Activated naive CD8-positive, alpha-beta T cell treated with anti-CD3 and anti-CD28 coated beads, Interleukin-2, amount 50 U/mL, for 24 hours (primary cell): ENCODE results near the gene TUT7.
"Not testable (repeated sequence)": the region's sequence is repeated elsewhere in the genome, so short reads cannot be mapped to it uniquely, and the experiment has no call there.

ENCODE experiments used
- ATAC-seq: fragments of 150-1000 bp; cut with Tn5 transposase; one replicate; pipeline ENCODE4 v1.10.0; 2021
- DNase-seq: peaks from one replicate; pipeline ENCODE4 v3.0.0; 2021
- H3K27ac Mint-ChIP-seq: one replicate; pipeline ENCODE4 v1.8.0; 2021; ENCODE audit warnings: mild to moderate bottlenecking, mixed read lengths
- H3K27me3 Mint-ChIP-seq: one replicate; pipeline ENCODE4 v1.8.0; 2021; ENCODE audit warnings: mixed read lengths
- H3K36me3 Mint-ChIP-seq: one replicate; pipeline ENCODE4 v1.8.0; 2021; ENCODE audit warnings: low read depth, mixed read lengths
- H3K4me1 Mint-ChIP-seq: one replicate; pipeline ENCODE4 v1.8.0; 2021; ENCODE audit warnings: mixed read lengths
- H3K4me3 Mint-ChIP-seq: one replicate; pipeline ENCODE4 v1.8.0; 2021; ENCODE audit warnings: mild to moderate bottlenecking, moderate library complexity, mixed read lengths
- H3K9me3 Mint-ChIP-seq: one replicate; pipeline ENCODE4 v1.8.0; 2021; ENCODE audit warnings: mixed read lengths

Gene TUT7

GRCh38 chr9:86304236-86304730, 49.9 kb downstream of the TUT7 start:
- peak overlapping the region; percentile 83 for H3K27ac Mint-ChIP-seq
- H3K9me3 Mint-ChIP-seq = no peaks in the 10 kb centered on the region
- H3K4me3 Mint-ChIP-seq = no peak overlapping the region
- peaks cover 64% of the 10 kb centered on the region for H3K36me3 Mint-ChIP-seq
- H3K27me3 Mint-ChIP-seq = no peaks in the 10 kb centered on the region
- H3K4me1 Mint-ChIP-seq = peaks cover 17% of the 10 kb centered on the region
- ATAC-seq = no peak
- no peak for DNase-seq

- Mint-ChIP-seq H3K9me3 (no peaks in the 10 kb centered on the region), H3K4me1 (peaks cover 17% of the 10 kb centered on the region), H3K27ac (peak overlapping the region; percentile 83), H3K27me3 (no peaks in the 10 kb centered on the region), H3K36me3 (peaks cover 70% of the 10 kb centered on the region), H3K4me3 (peak overlapping the region; percentile 37)
- ATAC-seq (peak; percentile 96), DNase-seq (peak; percentile 12)
These were observed 50.8 kb downstream of the TUT7 start for GRCh38 chr9:86303316-86303975.

GRCh38 chr9:86301686-86302085, 52.5 kb downstream of the TUT7 start:
- H3K4me3 Mint-ChIP-seq = no peak overlapping the region
- no peaks in the 10 kb centered on the region for H3K27me3 Mint-ChIP-seq
- H3K27ac Mint-ChIP-seq = no peak overlapping the region
- DNase-seq (no peak), ATAC-seq (no peak)
- H3K4me1 Mint-ChIP-seq = peaks cover 17% of the 10 kb centered on the region
- H3K9me3 Mint-ChIP-seq = no peaks in the 10 kb centered on the region
- peaks cover 68% of the 10 kb centered on the region for H3K36me3 Mint-ChIP-seq

GRCh38 chr9:86300701-86301100, 53.5 kb downstream of the TUT7 start:
- Mint-ChIP-seq H3K36me3 (peaks cover 63% of the 10 kb centered on the region), H3K4me1 (peaks cover 17% of the 10 kb centered on the region), H3K9me3 (no peaks in the 10 kb centered on the region), H3K27ac (no peak overlapping the region), H3K4me3 (no peak overlapping the region), H3K27me3 (no peaks in the 10 kb centered on the region)
- no peak for DNase-seq
- no peak for ATAC-seq

GRCh38 chr9:86298873-86299272, 55.3 kb downstream of the TUT7 start:
- Mint-ChIP-seq H3K9me3 (no peaks in the 10 kb centered on the region), H3K27me3 (no peaks in the 10 kb centered on the region), H3K36me3 (peaks cover 54% of the 10 kb centered on the region), H3K4me3 (no peak overlapping the region), H3K4me1 (peaks cover 9% of the 10 kb centered on the region), H3K27ac (no peak overlapping the region)
- DNase-seq = no peak
- no peak for ATAC-seq

GRCh38 chr9:86290341-86290740, 63.9 kb downstream of the TUT7 start:
- H3K9me3 Mint-ChIP-seq, H3K4me3 Mint-ChIP-seq, H3K27ac Mint-ChIP-seq, H3K27me3 Mint-ChIP-seq, ATAC-seq, DNase-seq, H3K4me1 Mint-ChIP-seq: not testable (repeated sequence)
- H3K36me3 Mint-ChIP-seq = peaks cover 10% of the 10 kb centered on the region

- Mint-ChIP-seq H3K27me3 (no peaks in the 10 kb centered on the region), H3K27ac (no peak overlapping the region), H3K36me3 (peaks cover 7% of the 10 kb centered on the region), H3K4me1 (peaks cover 14% of the 10 kb centered on the region), H3K4me3 (no peak overlapping the region), H3K9me3 (no peaks in the 10 kb centered on the region)
- DNase-seq (no peak), ATAC-seq (no peak)
These were observed 65.6 kb downstream of the TUT7 start for GRCh38 chr9:86288499-86289198.

- DNase-seq (no peak), ATAC-seq (no peak)
- Mint-ChIP-seq H3K36me3 (peaks cover 8% of the 10 kb centered on the region), H3K27me3 (no peaks in the 10 kb centered on the region), H3K4me1 (peaks cover 24% of the 10 kb centered on the region), H3K4me3 (no peak overlapping the region), H3K27ac (no peak overlapping the region), H3K9me3 (no peaks in the 10 kb centered on the region)
These were observed 67.2 kb downstream of the TUT7 start for GRCh38 chr9:86287013-86287412.

- DNase-seq (no peak), ATAC-seq (no peak)
- no peak overlapping the region for H3K4me3 Mint-ChIP-seq
- no peaks in the 10 kb centered on the region for H3K27me3 Mint-ChIP-seq
- no peak overlapping the region for H3K27ac Mint-ChIP-seq
- H3K36me3 Mint-ChIP-seq = peaks cover 11% of the 10 kb centered on the region
- no peaks in the 10 kb centered on the region for H3K9me3 Mint-ChIP-seq
- H3K4me1 Mint-ChIP-seq = peaks cover 27% of the 10 kb centered on the region
These were observed 67.9 kb downstream of the TUT7 start for GRCh38 chr9:86286278-86286677.

GRCh38 chr9:86285261-86285660, 68.9 kb downstream of the TUT7 start:
- H3K27me3 Mint-ChIP-seq = no peaks in the 10 kb centered on the region
- H3K27ac Mint-ChIP-seq = peak overlapping the region; percentile 18

GRCh38 chr9:86282979-86283535, 71.2 kb downstream of the TUT7 start:
- peak; percentile 60 for ATAC-seq
- Mint-ChIP-seq H3K27ac (peak overlapping the region; percentile 95), H3K4me1 (peaks cover 51% of the 10 kb centered on the region), H3K4me3 (peak overlapping the region; percentile 89), H3K9me3 (no peaks in the 10 kb centered on the region), H3K27me3 (no peaks in the 10 kb centered on the region), H3K36me3 (peaks cover 19% of the 10 kb centered on the region)
- no peak for DNase-seq

More at GRCh38 chr9:86285261-86285660, 68.9 kb downstream of the TUT7 start:
- Mint-ChIP-seq H3K9me3 (no peaks in the 10 kb centered on the region), H3K36me3 (peaks cover 17% of the 10 kb centered on the region), H3K4me1 (peaks cover 37% of the 10 kb centered on the region), H3K4me3 (no peak overlapping the region)
- no peak for DNase-seq
- ATAC-seq = no peak

GRCh38 chr9:86282077-86282978, 71.9 kb downstream of the TUT7 start, which contains the start of gene ISCA1:
ISCA1 (minus strand) TSS chr9:86282538; CDS start chr9:86282458, 80 bp downstream.
- H3K27me3 Mint-ChIP-seq = no peaks in the 10 kb centered on the region
- no peaks in the 10 kb centered on the region for H3K9me3 Mint-ChIP-seq
- ATAC-seq (peak; percentile 83), DNase-seq (peak; percentile 99)
- H3K4me1 Mint-ChIP-seq = peaks cover 58% of the 10 kb centered on the region
- peak within 1 kb of the TSS; percentile 89 for H3K4me3 Mint-ChIP-seq
- peaks cover 21% of the 10 kb centered on the region for H3K36me3 Mint-ChIP-seq
- H3K27ac Mint-ChIP-seq = peak within 1 kb of the TSS; percentile 95

- DNase-seq = no peak
- H3K4me1 Mint-ChIP-seq = peaks cover 64% of the 10 kb centered on the region
- peak; percentile 11 for ATAC-seq
- no peaks in the 10 kb centered on the region for H3K9me3 Mint-ChIP-seq
- peak overlapping the region; percentile 91 for H3K27ac Mint-ChIP-seq
- H3K4me3 Mint-ChIP-seq = peak overlapping the region; percentile 89
- no peaks in the 10 kb centered on the region for H3K27me3 Mint-ChIP-seq
- peaks cover 25% of the 10 kb centered on the region for H3K36me3 Mint-ChIP-seq
These were observed 72.6 kb downstream of the TUT7 start for GRCh38 chr9:86281593-86282076.

GRCh38 chr9:86280580-86280979, 73.6 kb downstream of the TUT7 start:
- no peak overlapping the region for H3K27ac Mint-ChIP-seq

More at GRCh38 chr9:86280580-86280979, 73.6 kb downstream of the TUT7 start:
- H3K4me1 Mint-ChIP-seq = peaks cover 62% of the 10 kb centered on the region
- no peaks in the 10 kb centered on the region for H3K27me3 Mint-ChIP-seq
- DNase-seq (no peak), ATAC-seq (no peak)
- no peaks in the 10 kb centered on the region for H3K9me3 Mint-ChIP-seq
- peak overlapping the region; percentile 89 for H3K4me3 Mint-ChIP-seq
- H3K36me3 Mint-ChIP-seq = peaks cover 25% of the 10 kb centered on the region
